ENCODE data around the gene NOL4L. TPM values are rescaled to one million over a fixed set of nuclear protein-coding genes. Genes with fewer than 3 reads are reported as not detected.
A peak's percentile ranks its signal among the peaks of the same experiment; 100 is the strongest.
"Not testable (repeated sequence)": the region's sequence is repeated elsewhere in the genome, so short reads cannot be mapped to it uniquely, and the experiment has no call there.

NOL4L gene
- total RNA-seq, 1 experiment from 2014 or later = 6.1 TPM

DNA sequence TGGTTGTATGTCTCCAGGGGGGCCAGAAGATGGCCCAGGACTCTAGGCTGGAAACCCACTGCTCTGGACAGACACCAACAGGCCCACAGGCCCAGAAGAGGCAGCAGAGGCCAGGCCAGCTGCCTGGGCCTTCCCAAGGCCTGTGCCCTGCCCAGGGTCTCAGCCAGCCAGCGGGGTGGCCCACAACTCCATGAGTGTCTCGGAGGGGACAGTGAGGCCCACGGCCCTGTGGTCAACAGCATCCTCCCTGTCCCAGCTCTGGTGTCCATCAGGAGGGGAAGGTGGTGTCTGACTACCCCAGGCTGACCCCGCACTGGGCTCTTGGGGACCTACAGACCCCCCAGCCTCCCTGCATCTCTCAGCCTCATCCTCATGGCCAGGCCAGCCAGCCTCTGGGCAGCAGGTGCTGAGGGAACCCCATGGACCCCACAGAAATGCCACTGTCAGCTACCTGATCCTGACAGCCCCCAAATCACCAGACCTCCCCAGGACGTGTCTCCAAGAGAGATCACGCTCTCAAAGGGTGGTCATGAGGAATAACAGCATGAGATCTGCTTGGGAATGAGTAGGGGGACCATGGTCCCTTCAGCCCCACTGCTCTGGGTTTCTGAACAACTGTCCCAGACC is 112.4 kb downstream of the NOL4L start:
- DNase-seq (ENCODE audit: low spot score) = no peak
- in situ Hi-C loops (cut with HindIII; ENCODE audit: low sequenced_read_pairs) = no loop called here

DNA sequence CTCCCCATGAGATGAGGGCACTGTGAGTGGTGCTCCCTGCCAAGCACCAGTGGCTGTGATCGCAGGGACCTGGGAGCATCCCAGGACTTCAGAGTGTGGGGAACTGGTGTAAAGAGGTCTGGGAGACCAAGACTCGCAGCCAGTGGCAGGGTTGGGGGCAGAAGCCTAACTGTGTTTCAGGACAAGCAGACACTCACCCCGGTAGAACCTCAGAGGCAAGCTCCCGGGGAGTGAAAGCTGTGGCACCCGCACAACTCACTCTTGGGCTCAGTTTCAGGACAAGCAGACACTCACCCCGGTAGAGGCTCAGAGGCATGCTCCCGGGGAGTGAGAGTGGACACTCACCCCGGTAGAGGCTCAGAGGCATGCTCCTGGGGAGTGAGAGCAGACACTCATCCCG is 114.2 kb downstream of the NOL4L start:
- DNase-seq (ENCODE audit: low spot score) = no peak
- in situ Hi-C loops (cut with HindIII; ENCODE audit: low sequenced_read_pairs) = no loop called here

DNA sequence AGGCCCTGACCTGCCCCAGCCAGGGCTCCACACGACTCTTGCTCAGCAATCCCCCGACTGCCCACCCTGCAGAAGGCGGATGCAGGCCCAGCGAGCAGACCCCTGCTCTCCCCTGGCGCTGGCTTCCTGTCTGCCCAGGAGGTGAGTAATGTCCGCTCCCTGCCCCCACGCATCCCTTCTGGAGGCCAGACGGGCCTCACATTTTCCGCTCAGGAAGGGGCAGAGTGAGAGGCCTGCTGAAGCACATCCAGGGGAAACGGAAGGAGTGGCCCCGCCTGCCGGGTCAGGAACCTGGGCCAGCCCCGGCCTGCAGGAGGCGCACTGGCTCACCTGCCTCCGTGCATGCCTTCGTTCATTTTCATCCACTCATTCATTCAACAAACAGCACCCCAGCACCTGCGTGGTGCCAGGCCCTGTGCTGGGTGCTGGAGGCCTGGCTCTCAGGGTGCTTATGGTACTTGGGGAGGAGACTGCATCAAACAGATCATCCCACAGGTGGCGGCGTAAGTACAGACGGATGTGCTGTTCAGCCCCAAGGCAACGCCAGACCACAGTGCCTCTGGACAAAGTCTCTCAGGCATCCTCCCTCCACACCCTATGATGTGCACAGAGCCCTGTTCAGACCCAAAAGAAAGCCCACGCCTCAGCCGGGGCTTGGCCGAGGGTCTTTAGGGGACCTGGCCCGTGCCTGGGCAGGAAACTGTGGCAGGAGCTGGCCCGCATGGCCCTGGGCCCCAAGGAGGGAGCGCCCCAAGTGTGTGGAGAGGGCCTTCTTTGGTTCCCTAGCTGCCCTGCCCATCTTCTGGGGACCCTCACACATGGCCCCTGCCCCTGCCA is 114.9 kb downstream of the NOL4L start:
- DNase-seq (ENCODE audit: low spot score) = peak; percentile 23

DNA sequence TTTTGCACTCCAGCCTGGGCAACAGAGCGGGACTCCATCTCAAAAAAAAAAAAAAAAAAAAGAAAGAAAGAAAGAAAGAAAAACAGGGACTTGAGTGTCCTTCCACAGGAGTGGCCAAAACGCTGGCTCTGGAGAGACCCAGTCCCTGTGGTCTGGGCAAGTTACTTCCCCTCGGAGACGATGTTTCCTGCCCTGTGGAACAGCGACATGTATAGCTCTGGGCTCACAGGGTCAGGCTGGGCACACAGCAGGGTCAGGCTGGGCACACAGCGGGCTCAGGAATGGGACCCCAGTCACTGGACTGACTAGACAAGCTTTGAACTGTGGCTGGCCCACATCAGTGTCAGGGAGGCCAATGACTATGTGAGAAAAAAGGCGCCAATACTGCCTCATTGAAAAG is 116.3 kb downstream of the NOL4L start:
- in situ Hi-C loops (cut with HindIII; ENCODE audit: low sequenced_read_pairs) = no loop called here
- DNase-seq (ENCODE audit: low spot score) = no peak

More for the DNA sequence above, 114.9 kb downstream of the NOL4L start:
- in situ Hi-C loops (cut with HindIII; ENCODE audit: low sequenced_read_pairs) = no loop called here

DNA sequence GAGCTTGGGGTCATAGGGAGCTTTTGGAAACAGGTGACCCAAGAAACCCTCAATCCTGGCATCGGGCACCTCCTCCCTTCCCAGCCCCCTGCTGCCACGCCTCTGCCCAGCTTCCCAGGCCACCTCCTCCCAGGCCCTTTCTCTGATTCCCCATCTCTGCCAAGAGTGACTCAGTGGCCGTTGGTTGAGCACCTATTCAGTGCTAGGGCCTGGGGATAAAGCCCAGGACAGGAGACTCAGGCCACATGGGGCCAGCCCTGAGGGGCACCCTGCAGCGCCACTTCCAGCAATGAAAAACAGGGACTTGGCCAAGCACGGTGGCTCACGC is 116.9 kb downstream of the NOL4L start:
- in situ Hi-C loops (cut with HindIII; ENCODE audit: low sequenced_read_pairs) = no loop called here
- DNase-seq (ENCODE audit: low spot score) = no peak

DNA sequence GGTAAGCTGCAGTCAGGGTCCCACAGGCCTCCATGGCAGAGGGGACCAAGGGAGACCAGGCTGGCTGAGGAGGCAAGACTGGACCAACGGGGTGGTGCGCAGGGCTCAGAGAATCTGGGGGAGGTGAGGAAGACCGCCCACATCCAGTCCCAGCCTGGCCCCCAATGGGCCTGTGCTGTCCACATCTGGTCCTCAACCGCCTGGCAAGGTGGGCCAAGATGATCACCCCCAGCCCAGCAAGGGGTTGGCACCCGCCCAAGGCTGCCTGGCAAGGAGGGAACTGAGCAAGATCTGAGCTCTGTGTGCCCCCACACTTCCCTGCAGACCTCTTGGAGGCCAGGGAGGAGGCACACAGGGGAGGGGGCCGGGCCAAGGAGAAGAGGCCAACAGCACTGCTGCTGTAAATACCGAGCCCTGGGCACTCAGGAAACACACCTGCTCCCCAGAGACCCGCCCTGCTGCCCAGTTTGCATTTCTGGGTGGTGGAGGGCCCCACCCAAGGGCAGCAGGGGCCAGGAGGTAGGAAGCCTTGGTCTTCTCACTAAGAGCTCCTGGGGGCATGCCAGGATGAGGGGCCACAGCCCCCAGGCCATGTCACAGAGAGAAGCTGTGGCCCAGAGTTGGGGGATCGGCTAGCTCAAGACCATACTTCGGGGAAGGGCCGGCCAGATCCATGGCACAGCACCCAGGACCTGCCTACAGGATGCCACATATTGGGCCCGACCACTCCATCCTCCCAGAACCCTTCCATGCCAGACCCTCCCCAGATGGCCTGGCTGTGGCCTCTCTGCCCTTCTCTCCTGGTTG is 117.4 kb downstream of the NOL4L start:
- no peak for DNase-seq (ENCODE audit: low spot score)
- in situ Hi-C loops (cut with HindIII; ENCODE audit: low sequenced_read_pairs) = no loop called here

DNA sequence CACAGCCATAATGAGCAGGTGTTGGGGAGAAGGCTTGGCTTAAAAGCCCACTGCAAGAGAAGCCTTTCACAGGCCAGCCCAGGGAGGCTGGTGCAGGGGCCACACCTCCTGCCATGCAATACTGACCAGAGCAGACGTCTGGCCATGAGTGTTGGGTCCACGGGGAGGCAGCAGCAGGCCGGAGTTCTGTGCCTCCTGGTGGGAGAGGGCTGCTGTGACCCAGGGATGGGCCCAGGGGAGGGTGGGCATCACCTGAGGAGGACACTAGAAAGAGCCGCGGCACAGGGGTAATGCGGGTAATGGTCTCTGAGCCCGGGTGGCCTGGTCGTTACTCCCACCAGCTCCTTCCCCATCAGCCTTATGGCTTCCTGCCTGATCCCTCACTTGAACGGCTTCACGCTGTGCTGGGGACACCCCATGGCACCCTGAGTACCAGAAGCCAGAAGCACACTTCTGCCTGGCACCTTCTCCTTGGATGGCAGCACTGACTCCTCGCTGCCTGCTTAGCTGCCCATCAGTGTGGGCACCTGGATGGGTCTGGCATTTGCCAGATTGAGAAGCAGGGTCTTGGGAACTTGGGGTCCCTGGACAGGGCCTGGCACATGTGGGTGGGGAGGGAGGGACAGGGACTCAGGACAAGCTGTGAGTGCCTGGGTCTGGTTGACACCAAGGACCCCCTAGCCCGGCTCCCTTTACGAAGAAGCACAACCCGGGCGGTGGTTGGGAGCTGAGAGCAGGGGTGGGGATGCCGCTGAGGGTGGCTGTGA is 118.2 kb downstream of the NOL4L start:
- DNase-seq (ENCODE audit: low spot score) = no peak
- in situ Hi-C loops (cut with HindIII; ENCODE audit: low sequenced_read_pairs) = no loop called here

DNA sequence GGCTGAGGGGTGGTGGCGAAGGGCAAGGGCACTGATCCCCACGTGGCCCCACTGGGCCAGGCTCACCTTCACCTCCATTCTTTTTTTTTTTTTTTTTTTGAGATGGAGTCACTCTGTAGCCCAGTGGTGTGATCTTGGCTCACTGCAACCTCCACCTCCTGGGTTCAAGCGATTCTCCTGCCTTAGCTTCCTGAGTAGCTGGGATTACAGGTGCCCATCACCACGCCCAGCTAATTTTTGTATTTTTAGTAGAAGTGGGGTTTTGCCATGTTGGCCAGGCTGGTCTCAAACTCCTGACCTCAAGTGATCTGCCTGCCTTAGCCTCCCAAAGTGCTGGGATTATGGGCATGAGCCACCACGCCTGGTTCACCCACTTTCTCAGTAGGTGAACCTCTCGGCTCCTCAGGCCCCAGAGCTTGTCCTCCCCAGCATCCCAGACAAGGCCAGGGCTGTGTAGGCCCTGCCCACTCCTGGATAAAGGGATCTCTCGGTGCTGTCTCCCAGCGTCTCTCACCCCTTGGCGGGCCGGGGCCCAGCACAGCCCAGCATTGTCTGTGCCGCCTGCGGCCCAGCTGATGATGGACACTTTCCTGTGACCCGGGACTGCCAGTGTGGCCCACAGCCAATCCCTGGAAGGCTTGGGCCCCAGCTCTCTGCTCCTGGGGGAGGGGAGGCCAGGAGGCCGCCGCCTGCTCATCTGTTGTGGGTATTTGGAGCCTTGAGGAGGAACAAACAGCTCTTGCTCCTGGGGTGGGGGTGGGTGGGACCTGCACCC is 119.0 kb downstream of the NOL4L start:
- DNase-seq (ENCODE audit: low spot score); in situ Hi-C loops (cut with HindIII; ENCODE audit: low sequenced_read_pairs): not testable (repeated sequence)

DNA sequence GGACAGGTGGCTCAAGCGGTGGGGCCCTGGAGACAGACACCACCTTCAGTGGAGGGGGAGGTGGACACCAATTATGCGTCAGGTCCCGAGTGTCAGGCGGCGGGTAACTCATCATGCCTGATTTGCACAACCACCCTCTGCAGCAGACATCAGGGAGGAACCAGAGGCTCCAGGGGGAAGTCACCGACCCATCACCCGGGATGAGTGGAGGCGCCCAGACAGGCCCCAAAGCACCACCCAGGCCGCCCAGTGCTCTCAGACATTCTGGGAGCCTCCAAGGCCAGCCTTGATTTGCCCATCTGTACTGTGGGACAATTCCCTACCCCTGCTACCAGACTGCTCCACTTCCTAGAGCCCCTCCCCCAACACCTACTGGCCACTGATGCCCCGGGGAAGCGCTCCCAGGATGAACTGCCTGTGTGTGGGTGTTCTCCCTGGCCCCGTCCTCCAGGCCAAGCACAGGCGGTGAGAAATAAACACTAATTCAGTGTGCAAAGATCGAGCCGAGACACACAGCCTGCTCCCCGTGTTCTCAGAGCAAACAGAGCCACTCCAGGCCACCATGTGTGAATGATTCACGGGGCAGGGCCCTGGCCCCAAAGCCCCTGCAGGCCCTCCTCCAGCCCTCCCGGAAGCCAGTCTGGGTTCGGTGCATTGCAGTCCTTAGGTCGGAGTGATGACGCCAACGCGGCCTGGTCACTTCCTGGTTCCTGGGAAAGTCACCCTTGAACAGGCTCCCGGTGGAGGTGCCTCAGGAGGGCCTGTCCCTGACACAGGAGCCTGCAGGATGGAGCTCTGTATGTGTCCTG is 119.8 kb downstream of the NOL4L start:
- in situ Hi-C loops (cut with HindIII; ENCODE audit: low sequenced_read_pairs) = no loop called here
- no peak for DNase-seq (ENCODE audit: low spot score)

DNA sequence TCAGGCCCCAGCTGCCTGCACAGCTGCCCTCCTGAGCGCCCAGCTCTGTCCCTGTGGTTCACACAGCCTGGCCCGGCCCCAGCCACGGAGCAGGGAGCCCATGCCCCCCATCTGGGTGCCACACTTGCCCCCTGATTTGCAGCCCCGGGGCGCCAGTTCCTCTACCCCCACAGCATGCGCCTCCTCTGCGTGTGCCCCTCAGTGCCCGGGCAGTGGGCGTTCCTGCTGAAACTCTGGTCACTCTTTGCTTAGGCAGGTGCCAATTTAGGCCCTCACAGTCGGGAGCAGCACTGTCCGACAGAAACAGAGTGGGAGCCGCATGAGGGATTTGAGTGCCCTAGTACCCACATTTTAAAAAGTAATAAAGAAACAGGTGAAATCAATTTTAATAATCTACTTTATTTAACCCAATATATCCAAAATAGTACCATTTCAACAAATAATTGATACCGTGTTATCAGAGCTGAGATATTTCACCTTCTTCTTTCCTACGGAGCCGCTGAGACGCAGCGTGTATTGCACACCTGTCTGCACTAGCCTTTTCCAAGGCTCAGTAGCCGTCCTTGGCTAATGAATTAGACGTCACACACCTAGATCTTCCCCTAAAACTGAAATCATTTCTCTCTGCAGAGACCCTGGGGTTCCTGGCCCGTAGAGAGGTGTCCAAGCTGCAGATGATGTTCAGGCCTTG is 120.6 kb downstream of the NOL4L start:
- DNase-seq (ENCODE audit: low spot score) = no peak
- in situ Hi-C loops (cut with HindIII; ENCODE audit: low sequenced_read_pairs) = no loop called here

DNA sequence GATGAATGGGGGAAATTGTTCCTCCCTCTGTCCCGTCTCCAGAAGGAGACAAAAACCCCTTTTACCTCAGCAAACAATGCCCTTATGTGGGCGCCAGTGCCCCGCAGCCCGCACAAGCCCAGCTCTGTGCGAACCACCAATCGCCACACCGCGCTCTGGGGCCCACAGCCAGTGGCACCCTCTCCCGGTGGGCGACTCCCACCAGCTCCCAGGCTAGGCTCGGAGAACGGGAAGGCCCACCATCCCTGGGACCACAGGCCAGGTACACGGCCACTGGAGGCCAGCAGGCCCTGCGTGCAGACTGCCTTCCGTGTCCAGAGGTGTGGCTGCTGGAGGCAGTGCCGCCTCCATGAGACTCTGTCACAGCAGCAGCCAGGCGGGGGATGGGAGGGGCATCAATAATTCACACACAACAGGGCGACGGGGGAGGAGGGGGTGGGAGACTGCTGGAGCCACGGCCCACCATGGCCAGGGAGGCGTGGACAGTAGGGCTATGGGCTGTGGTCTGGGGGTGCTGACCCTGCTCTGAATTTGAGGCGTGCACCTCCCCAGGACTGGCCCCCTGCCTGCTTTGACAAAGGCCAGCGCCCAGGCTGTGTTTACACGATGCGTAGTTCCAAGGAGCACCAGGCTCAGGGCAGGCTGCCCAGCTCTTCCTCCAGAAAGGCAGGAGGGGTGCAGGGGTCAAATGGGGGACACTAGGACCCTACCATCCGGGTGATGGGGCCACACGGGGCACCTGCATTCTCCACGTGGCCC is 121.3 kb downstream of the NOL4L start:
- DNase-seq (ENCODE audit: low spot score) = no peak
- in situ Hi-C loops (cut with HindIII; ENCODE audit: low sequenced_read_pairs) = no loop called here

DNA sequence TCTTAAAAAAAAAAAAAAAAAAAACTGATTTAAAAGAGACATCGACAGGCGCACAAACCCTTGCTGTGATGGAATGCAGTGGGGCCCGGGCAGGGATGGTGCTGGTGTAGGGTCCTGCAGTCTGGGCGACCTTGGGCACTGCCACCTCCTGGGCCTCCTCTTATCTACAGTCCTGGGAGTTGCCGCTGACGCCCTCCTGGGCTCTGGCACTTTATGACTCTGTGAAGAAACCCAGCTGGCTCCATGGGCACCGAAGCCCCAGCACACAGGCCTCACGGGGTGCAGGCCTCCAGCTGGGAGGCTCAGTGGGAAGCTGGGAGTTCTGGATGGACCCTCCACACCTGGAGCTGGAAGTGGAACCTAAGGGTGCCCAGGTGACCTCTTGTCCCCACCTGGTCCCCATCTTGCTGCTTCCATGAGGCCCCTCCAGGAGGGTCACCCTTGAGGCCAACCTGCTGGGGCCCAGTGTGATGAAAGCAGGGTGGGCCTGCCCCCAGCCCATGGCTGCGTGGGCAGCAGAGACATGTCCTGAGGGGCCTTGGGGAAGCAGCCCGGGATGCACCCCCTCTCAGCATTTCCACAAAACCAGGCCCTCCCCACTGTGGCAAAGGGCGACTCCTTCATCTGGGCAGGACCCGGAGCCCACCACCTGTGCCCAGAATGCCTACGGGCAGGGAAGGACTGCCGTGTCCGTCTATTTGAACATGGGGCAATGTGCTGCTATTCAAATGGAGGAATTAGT is 122.1 kb downstream of the NOL4L start:
- no peak for DNase-seq (ENCODE audit: low spot score)
- in situ Hi-C loops (cut with HindIII; ENCODE audit: low sequenced_read_pairs) = no loop called here

DNA sequence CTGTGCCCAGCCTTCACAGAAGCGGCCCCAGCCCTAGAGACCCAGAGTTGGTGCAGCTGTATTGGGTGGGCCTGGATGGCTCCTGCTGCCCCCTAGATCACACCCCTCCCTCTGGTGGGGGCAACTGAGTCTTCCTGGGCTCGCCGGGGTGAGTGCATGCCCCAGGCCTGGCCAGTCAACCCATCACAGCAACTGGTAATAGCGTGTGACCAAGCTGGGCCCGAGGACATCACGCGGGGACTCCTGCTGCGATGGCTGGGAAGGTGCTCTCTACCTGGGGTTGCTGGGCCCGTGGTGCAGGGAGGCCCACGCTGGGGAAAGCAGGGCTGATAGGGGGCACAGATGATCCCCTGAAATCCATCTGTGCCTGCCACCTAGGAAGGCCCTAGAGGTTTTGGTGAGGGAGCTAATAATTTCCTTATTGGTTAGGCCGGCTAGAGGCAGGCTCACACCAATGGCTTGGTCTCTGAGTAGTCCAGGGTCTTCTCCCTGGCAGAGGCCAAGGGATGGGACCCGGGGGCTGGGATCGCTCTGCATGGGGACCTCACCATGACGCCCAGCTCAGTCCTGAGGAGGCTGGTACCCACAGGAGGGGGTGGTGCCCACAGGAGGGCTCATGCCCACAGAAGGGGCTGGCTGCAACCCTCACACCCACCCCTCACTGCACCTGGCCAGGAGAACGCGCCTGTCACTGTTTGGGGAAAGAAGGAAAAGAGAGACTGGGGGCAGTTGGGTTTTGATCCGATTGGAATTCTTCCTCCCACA is 123.1 kb downstream of the NOL4L start:
- in situ Hi-C loops (cut with HindIII; ENCODE audit: low sequenced_read_pairs) = no loop called here
- no peak for DNase-seq (ENCODE audit: low spot score)

DNA sequence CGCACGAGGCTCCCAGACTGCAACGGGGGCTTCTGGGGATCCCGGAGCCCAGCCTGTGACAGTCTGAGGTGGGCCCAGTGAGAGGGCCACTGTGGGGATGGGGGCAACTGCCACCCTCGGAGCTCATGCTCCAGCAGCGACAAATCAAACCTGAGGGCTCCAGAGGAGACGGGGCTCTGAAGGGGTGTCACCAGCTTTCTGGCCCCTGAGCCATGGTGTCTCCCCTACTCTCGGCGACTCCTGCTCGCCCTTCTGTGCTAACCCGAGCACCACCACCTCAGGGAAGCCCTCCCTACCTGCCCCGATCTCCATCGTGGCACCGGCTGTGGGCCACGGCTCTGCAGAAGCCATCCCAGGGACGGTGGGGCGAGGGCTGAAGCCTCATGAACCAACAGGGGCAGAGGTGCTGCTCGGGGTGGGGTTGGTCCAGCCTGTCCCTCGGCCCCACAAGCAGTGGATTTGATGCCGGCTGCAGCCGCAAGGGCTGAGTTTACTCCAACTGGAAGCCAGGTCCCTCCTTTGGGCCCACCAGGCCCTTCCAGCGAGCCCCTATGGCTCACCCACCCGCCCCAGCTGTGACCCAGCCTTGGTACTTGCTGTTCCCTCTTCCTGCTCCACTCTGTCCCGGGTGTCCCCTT is 124.3 kb downstream of the NOL4L start:
- in situ Hi-C loops (cut with HindIII; ENCODE audit: low sequenced_read_pairs) = no loop called here
- no peak for DNase-seq (ENCODE audit: low spot score)

DNA sequence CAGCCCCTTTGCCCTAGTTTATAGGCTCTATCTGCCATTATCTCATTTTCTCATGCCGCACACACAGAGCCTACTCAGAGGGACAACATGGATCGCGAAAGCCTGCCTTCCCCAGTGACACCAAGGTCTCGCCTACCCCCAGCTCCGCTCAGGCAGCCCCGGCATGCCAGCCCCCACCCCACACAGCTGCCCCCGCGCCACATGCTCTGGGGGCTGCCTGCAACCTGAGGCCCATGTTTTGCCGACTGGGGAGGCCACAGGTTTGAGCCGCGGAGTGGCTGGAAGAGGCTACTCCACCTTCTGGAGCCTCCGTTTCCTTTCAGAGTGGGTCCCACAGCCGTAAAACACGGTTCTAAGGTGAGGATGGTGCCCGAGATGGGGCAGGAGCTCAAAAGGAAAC is 124.9 kb downstream of the NOL4L start:
- in situ Hi-C loops (cut with HindIII; ENCODE audit: low sequenced_read_pairs) = no loop called here
- DNase-seq (ENCODE audit: low spot score) = no peak

All from G401 (cell line).